HEK293 (cell line): Measurements from ENCODE around the gene PLK1.
A peak's percentile ranks its signal among the peaks of the same experiment; 100 is the strongest.

Experiments
- CTCF ChIA-PET: fragments of 350-600 bp; formaldehyde crosslinking; extraction: SDS; loops from one replicate; lab custom pipeline; 2021; ENCODE audit warnings: antibody characterized with exemption; lab: Yijun Ruan, JAX
- POLR2A ChIA-PET: fragments of 300-600 bp; formaldehyde crosslinking; extraction: SDS; loops from one replicate; lab custom pipeline; 2020; ENCODE audit warnings: antibody characterized with exemption, inconsistent platforms; lab: Yijun Ruan, JAX
- H3K27ac ChIP-seq: fragments of 200-500 bp; sonication (Bioruptor generic); 2 replicates; pipeline ENCODE4 v1.5.1; 2014; ENCODE audit warnings: low read depth, low read length, control low read depth, inconsistent platforms; ENCODE audit errors: extremely low read depth
- H3K36me3 ChIP-seq, 2 experiments: fragments of 200-500 bp in 1 of 2; sonication (Bioruptor generic) in 1 of 2; 1 replicate in 1 of 2; 2 replicates in 1 of 2; pipeline ENCODE4 v1.5.1; 2014 to 2017; ENCODE audit warnings: inconsistent platforms in 2 of 2, low read length in 2 of 2; ENCODE audit not compliant: control insufficient read depth in 2 of 2, insufficient read depth in 1 of 2
- H3K4me1 ChIP-seq: fragments of 200-500 bp; sonication (Bioruptor generic); 2 replicates; pipeline ENCODE4 v1.5.1; 2014; ENCODE audit warnings: mild to moderate bottlenecking, low read length, inconsistent platforms; ENCODE audit not compliant: control insufficient read depth, insufficient read depth
- H3K4me3 ChIP-seq: 2 replicates; pipeline ENCODE4 v1.5.1; 2011; ENCODE audit warnings: low read depth, mild to moderate bottlenecking, control low read depth, low read length, moderate library complexity
- H3K9me3 ChIP-seq: fragments of 200-500 bp; sonication (Bioruptor generic); 2 replicates; pipeline ENCODE4 v1.5.1; 2014; ENCODE audit warnings: low read depth, low read length, inconsistent platforms; ENCODE audit not compliant: control insufficient read depth, insufficient read depth
- FEZF1 ChIP-seq: fragments of 450-650 bp; formaldehyde crosslinking; IDR thresholded peaks from 2 replicates; pipeline ENCODE4 v1.5.1; 2016; ENCODE audit warnings: missing biosample characterization, missing genetic modification characterization
- GLIS2 ChIP-seq: fragments of 450-650 bp; formaldehyde crosslinking; IDR thresholded peaks from 2 replicates; pipeline ENCODE4 v1.5.1; 2016; ENCODE audit warnings: missing biosample characterization, missing genetic modification characterization
- KLF10 ChIP-seq: fragments of 450-650 bp; IDR thresholded peaks from 2 replicates; pipeline ENCODE4 v1.5.1; 2018; ENCODE audit warnings: missing biosample characterization, mild to moderate bottlenecking, missing genetic modification characterization
- KLF8 ChIP-seq: fragments of 450-650 bp; formaldehyde crosslinking; IDR thresholded peaks from 2 replicates; pipeline ENCODE4 v1.5.1; 2016; ENCODE audit warnings: missing biosample characterization, missing genetic modification characterization
- RBAK ChIP-seq: fragments of 450-650 bp; formaldehyde crosslinking; IDR thresholded peaks from 2 replicates; pipeline ENCODE4 v1.5.1; 2016; ENCODE audit warnings: missing biosample characterization, missing genetic modification characterization
- ZBTB21 ChIP-seq: fragments of 450-650 bp; formaldehyde crosslinking; IDR thresholded peaks from 2 replicates; pipeline ENCODE4 v1.5.1; 2017; ENCODE audit warnings: missing biosample characterization, missing genetic modification characterization
- ZBTB8A ChIP-seq: fragments of 450-650 bp; formaldehyde crosslinking; IDR thresholded peaks from 2 replicates; pipeline ENCODE4 v1.5.1; 2016; ENCODE audit warnings: missing biosample characterization, missing genetic modification characterization
- ZNF2 ChIP-seq: fragments of 450-650 bp; formaldehyde crosslinking; IDR thresholded peaks from 2 replicates; pipeline ENCODE4 v1.5.1; 2016; ENCODE audit warnings: missing biosample characterization, missing genetic modification characterization
- ZNF214 ChIP-seq: fragments of 450-650 bp; formaldehyde crosslinking; IDR thresholded peaks from 2 replicates; pipeline ENCODE4 v1.5.1; 2017; ENCODE audit warnings: missing biosample characterization, mild to moderate bottlenecking, missing genetic modification characterization, borderline replicate concordance
- ZNF24 ChIP-seq: fragments of 450-650 bp; formaldehyde crosslinking; IDR thresholded peaks from 2 replicates; pipeline ENCODE4 v1.5.1; 2016; ENCODE audit warnings: missing biosample characterization, missing genetic modification characterization
- ZNF292 ChIP-seq: fragments of 450-650 bp; formaldehyde crosslinking; IDR thresholded peaks from 2 replicates; pipeline ENCODE4 v1.5.1; 2016; ENCODE audit warnings: low read depth, missing biosample characterization, missing genetic modification characterization, borderline replicate concordance
- ZNF335 ChIP-seq: fragments of 450-650 bp; formaldehyde crosslinking; conservative IDR thresholded peaks from 2 replicates; pipeline ENCODE4 v1.5.1; 2016; ENCODE audit warnings: missing biosample characterization, missing genetic modification characterization
- ZNF529 ChIP-seq: fragments of 450-650 bp; formaldehyde crosslinking; IDR thresholded peaks from 2 replicates; pipeline ENCODE4 v1.5.1; 2017; ENCODE audit warnings: missing genetic modification characterization, missing biosample characterization; ENCODE audit not compliant: insufficient replicate concordance
- ZNF561 ChIP-seq: fragments of 450-650 bp; IDR thresholded peaks from 2 replicates; pipeline ENCODE4 v1.5.1; 2018; ENCODE audit warnings: missing biosample characterization, missing genetic modification characterization, borderline replicate concordance
- ZNF768 ChIP-seq: fragments of 450-650 bp; formaldehyde crosslinking; IDR thresholded peaks from 2 replicates; pipeline ENCODE4 v1.5.1; 2018; ENCODE audit warnings: missing biosample characterization, mild to moderate bottlenecking, missing genetic modification characterization
- TF ChIP-seq, protein P1 (sequence below): fragments of 450-650 bp; formaldehyde crosslinking; optimal IDR thresholded peaks from 2 replicates; pipeline ENCODE3; 2016; ENCODE audit warnings: missing biosample characterization, mild to moderate bottlenecking, missing genetic modification characterization
- TF ChIP-seq, protein P2 (sequence below): fragments of 450-650 bp; formaldehyde crosslinking; conservative IDR thresholded peaks from 2 replicates; pipeline ENCODE4 v1.5.1; 2016; ENCODE audit warnings: low read depth, missing biosample characterization, missing genetic modification characterization
- TF ChIP-seq, protein P3 (sequence below): fragments of 450-650 bp; formaldehyde crosslinking; conservative IDR thresholded peaks from 2 replicates; pipeline ENCODE4 v1.5.1; 2016; ENCODE audit warnings: low read depth, missing biosample characterization, missing genetic modification characterization
- TF ChIP-seq, protein P4 (sequence below): fragments of 450-650 bp; formaldehyde crosslinking; IDR thresholded peaks from 2 replicates; pipeline ENCODE4 v1.5.1; 2016; ENCODE audit warnings: missing biosample characterization, missing genetic modification characterization
- TF ChIP-seq, protein P5 (sequence below): fragments of 450-650 bp; formaldehyde crosslinking; IDR thresholded peaks from 2 replicates; pipeline ENCODE4 v1.5.1; 2017; ENCODE audit warnings: missing biosample characterization, missing genetic modification characterization
- TF ChIP-seq, protein P6 (sequence below): fragments of 450-650 bp; formaldehyde crosslinking; IDR thresholded peaks from 2 replicates; pipeline ENCODE4 v1.5.1; 2016; ENCODE audit warnings: missing biosample characterization, missing genetic modification characterization

PLK1 gene

DNA sequence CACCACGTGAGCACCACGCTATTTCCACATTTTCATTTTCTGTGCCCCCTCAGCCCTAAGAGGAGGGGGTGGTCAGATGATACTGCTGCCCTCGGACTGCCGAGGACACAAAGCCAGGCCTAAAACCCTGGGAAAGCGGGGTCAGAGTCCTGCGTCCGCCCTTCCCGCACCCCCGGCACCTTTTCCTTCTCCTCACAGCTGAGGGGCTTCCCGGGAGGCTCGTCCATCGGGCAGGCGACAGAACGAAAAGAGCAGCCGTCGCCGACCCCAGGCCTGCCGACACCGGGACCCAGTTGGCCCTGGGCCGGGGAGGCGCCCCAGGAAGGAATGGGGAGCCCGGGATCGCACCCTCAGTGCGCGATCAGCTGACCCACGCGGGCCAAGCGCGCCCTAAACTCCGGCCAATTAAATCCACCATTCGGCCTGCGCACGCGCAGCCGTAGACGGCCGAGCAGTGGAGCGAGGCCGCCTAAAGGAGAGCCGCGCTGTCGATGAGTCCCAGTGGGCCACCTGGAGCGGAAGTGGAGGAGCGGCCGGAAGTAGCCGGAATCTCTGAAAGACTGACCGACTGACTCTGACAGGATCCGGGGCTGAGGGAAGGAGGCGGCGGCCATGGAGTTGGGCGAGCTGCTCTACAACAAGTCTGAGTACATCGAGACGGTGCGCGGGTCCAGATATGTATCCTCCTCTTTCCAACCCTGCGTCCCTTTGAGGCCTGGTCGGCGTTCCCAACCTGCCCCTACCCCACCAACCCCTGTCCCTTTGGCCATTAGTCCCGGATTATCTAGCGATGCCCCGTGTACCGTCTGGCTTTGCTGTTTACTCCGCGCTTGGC is 37.5 kb upstream of the PLK1 start, which contains the start of the genes DCTN5 and PALB2:
DCTN5 (plus strand) TSS at position 536 of the 835 bp plus-strand sequence; CDS start at position 613, 77 bp downstream.
PALB2 (minus strand) TSS at position 380 of the 835 bp plus-strand sequence; CDS start at position 227, 153 bp downstream.
- CTCF ChIA-PET = interaction anchor here (1.0 to 1.6 kb wide), 2 partner anchors 18 to 45 kb away, joined by 3 read pairs; no protein-coding TSS in a partner anchor
- H3K4me1 ChIP-seq = 0 out of 2 replicates have a peak, but pooled peaks cover 2% of the 10 kb centered on the region
- H3K36me3 ChIP-seq = peaks cover 43 to 49% of the 10 kb centered on the region in 2 experiments
- peak within 1 kb of the TSS; percentile 96 for H3K4me3 ChIP-seq
- POLR2A ChIA-PET = interaction anchor here (0.5 to 1.3 kb wide), 6 partner anchors 10 to 740 kb away, joined by 3 to 7 read pairs (median 4); partner anchors contain the start of genes EARS2, NDUFAB1, PLK1 and UBFD1
- H3K9me3 ChIP-seq = no peaks in the 10 kb centered on the region
- peak within 1 kb of the TSS; percentile 75 for H3K27ac ChIP-seq
- peak; percentile 76 for TF ChIP-seq ZBTB8A (tag by site-specific recombination)
- TF ChIP-seq, protein P1, sequence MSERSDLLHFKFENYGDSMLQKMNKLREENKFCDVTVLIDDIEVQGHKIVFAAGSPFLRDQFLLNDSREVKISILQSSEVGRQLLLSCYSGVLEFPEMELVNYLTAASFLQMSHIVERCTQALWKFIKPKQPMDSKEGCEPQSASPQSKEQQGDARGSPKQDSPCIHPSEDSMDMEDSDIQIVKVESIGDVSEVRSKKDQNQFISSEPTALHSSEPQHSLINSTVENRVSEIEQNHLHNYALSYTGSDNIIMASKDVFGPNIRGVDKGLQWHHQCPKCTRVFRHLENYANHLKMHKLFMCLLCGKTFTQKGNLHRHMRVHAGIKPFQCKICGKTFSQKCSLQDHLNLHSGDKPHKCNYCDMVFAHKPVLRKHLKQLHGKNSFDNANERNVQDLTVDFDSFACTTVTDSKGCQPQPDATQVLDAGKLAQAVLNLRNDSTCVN = peak; percentile 91
- TF ChIP-seq, protein P2, sequence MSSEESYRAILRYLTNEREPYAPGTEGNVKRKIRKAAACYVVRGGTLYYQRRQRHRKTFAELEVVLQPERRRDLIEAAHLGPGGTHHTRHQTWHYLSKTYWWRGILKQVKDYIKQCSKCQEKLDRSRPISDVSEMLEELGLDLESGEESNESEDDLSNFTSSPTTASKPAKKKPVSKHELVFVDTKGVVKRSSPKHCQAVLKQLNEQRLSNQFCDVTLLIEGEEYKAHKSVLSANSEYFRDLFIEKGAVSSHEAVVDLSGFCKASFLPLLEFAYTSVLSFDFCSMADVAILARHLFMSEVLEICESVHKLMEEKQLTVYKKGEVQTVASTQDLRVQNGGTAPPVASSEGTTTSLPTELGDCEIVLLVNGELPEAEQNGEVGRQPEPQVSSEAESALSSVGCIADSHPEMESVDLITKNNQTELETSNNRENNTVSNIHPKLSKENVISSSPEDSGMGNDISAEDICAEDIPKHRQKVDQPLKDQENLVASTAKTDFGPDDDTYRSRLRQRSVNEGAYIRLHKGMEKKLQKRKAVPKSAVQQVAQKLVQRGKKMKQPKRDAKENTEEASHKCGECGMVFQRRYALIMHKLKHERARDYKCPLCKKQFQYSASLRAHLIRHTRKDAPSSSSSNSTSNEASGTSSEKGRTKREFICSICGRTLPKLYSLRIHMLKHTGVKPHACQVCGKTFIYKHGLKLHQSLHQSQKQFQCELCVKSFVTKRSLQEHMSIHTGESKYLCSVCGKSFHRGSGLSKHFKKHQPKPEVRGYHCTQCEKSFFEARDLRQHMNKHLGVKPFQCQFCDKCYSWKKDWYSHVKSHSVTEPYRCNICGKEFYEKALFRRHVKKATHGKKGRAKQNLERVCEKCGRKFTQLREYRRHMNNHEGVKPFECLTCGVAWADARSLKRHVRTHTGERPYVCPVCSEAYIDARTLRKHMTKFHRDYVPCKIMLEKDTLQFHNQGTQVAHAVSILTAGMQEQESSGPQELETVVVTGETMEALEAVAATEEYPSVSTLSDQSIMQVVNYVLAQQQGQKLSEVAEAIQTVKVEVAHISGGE = peak; percentile 96
- TF ChIP-seq ZNF2 (tag by site-specific recombination) = 0 out of 2 replicates have a peak, but pooled peaks have one; percentile 12
- TF ChIP-seq, protein P3, sequence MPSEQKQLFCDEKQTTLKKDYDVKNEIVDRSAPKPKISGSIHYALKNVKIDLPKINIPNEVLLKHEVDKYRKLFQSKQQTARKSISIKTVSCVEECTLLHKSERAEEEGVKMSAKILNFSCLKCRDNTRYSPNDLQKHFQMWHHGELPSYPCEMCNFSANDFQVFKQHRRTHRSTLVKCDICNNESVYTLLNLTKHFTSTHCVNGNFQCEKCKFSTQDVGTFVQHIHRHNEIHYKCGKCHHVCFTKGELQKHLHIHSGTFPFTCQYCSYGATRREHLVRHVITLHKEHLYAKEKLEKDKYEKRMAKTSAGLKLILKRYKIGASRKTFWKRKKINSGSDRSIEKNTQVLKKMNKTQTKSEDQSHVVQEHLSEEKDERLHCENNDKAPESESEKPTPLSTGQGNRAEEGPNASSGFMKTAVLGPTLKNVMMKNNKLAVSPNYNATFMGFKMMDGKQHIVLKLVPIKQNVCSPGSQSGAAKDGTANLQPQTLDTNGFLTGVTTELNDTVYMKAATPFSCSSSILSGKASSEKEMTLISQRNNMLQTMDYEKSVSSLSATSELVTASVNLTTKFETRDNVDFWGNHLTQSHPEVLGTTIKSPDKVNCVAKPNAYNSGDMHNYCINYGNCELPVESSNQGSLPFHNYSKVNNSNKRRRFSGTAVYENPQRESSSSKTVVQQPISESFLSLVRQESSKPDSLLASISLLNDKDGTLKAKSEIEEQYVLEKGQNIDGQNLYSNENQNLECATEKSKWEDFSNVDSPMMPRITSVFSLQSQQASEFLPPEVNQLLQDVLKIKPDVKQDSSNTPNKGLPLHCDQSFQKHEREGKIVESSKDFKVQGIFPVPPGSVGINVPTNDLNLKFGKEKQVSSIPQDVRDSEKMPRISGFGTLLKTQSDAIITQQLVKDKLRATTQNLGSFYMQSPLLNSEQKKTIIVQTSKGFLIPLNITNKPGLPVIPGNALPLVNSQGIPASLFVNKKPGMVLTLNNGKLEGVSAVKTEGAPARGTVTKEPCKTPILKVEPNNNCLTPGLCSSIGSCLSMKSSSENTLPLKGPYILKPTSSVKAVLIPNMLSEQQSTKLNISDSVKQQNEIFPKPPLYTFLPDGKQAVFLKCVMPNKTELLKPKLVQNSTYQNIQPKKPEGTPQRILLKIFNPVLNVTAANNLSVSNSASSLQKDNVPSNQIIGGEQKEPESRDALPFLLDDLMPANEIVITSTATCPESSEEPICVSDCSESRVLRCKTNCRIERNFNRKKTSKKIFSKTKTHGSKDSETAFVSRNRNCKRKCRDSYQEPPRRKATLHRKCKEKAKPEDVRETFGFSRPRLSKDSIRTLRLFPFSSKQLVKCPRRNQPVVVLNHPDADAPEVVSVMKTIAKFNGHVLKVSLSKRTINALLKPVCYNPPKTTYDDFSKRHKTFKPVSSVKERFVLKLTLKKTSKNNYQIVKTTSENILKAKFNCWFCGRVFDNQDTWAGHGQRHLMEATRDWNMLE = peak; percentile 95
- peak; percentile 83 for TF ChIP-seq ZNF561 (tag by site-specific recombination)
- TF ChIP-seq ZBTB21 (tag by site-specific recombination) = peak; percentile 26
- TF ChIP-seq, protein P4, sequence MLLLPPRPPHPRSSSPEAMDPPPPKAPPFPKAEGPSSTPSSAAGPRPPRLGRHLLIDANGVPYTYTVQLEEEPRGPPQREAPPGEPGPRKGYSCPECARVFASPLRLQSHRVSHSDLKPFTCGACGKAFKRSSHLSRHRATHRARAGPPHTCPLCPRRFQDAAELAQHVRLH = peak; percentile 64
- TF ChIP-seq ZNF24 (tag by site-specific recombination) = peak; percentile 67; the same call in 1 of the 2 replicates
- TF ChIP-seq KLF10 (tag by site-specific recombination) = peak; percentile 87
- TF ChIP-seq, protein P5, sequence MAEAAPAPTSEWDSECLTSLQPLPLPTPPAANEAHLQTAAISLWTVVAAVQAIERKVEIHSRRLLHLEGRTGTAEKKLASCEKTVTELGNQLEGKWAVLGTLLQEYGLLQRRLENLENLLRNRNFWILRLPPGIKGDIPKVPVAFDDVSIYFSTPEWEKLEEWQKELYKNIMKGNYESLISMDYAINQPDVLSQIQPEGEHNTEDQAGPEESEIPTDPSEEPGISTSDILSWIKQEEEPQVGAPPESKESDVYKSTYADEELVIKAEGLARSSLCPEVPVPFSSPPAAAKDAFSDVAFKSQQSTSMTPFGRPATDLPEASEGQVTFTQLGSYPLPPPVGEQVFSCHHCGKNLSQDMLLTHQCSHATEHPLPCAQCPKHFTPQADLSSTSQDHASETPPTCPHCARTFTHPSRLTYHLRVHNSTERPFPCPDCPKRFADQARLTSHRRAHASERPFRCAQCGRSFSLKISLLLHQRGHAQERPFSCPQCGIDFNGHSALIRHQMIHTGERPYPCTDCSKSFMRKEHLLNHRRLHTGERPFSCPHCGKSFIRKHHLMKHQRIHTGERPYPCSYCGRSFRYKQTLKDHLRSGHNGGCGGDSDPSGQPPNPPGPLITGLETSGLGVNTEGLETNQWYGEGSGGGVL (tag by site-specific recombination) = no peak
- peak; percentile 56 for TF ChIP-seq GLIS2 (tag by site-specific recombination)
- TF ChIP-seq, protein P6, sequence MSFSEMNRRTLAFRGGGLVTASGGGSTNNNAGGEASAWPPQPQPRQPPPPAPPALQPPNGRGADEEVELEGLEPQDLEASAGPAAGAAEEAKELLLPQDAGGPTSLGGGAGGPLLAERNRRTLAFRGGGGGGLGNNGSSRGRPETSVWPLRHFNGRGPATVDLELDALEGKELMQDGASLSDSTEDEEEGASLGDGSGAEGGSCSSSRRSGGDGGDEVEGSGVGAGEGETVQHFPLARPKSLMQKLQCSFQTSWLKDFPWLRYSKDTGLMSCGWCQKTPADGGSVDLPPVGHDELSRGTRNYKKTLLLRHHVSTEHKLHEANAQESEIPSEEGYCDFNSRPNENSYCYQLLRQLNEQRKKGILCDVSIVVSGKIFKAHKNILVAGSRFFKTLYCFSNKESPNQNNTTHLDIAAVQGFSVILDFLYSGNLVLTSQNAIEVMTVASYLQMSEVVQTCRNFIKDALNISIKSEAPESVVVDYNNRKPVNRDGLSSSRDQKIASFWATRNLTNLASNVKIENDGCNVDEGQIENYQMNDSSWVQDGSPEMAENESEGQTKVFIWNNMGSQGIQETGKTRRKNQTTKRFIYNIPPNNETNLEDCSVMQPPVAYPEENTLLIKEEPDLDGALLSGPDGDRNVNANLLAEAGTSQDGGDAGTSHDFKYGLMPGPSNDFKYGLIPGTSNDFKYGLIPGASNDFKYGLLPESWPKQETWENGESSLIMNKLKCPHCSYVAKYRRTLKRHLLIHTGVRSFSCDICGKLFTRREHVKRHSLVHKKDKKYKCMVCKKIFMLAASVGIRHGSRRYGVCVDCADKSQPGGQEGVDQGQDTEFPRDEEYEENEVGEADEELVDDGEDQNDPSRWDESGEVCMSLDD (tag by site-specific recombination) = peak; percentile 95
- TF ChIP-seq KLF8 (tag by site-specific recombination) = peak; percentile 44; the same call in 1 of the 2 replicates
- no peak for TF ChIP-seq ZNF214 (tag by site-specific recombination)
- 0 out of 2 replicates have a peak, but pooled peaks have one; percentile 20 for TF ChIP-seq FEZF1
- peak; percentile 41 for TF ChIP-seq ZNF335 (tag by site-specific recombination)
- 0 out of 2 replicates have a peak, but pooled peaks have one; percentile 18 for TF ChIP-seq ZNF292 (tag by site-specific recombination)
- TF ChIP-seq RBAK (tag by site-specific recombination) = no peak
- TF ChIP-seq ZNF768 = no peak
- no peak for TF ChIP-seq ZNF529 (tag by site-specific recombination)
